Measurements from ENCODE around the gene CPNE9.

The CPNE9 gene

GRCh38 chr3:9716801-9717555, 13.3 kb downstream of the CPNE9 start:
- DNase-seq (ENCODE audit: low spot score) = no peak

- DNase-seq (ENCODE audit: low spot score) = no peak
Observed at GRCh38 chr3:9717563-9717962, 13.9 kb downstream of the CPNE9 start.

- DNase-seq (ENCODE audit: low spot score) = no peak
Observed at GRCh38 chr3:9718118-9718517, 14.5 kb downstream of the CPNE9 start.

GRCh38 chr3:9721015-9721699, 17.5 kb downstream of the CPNE9 start:
- DNase-seq (ENCODE audit: low spot score) = no peak

- DNase-seq (ENCODE audit: low spot score) = no peak
Observed at GRCh38 chr3:9721700-9722060, 18.0 kb downstream of the CPNE9 start.

- no peak for DNase-seq (ENCODE audit: low spot score)
Observed at GRCh38 chr3:9725775-9726515, 22.3 kb downstream of the CPNE9 start.

- peak; percentile 56 for DNase-seq (ENCODE audit: low spot score)
Observed at GRCh38 chr3:9727041-9727595, 23.5 kb downstream of the CPNE9 start.

GRCh38 chr3:9727743-9728142, 24.1 kb downstream of the CPNE9 start:
- DNase-seq (ENCODE audit: low spot score) = peak; percentile 69

- DNase-seq (ENCODE audit: low spot score) = no peak
Observed at GRCh38 chr3:9729419-9729818, 25.8 kb downstream of the CPNE9 start.

- no peak for DNase-seq (ENCODE audit: low spot score)
Observed at GRCh38 chr3:9730657-9731205, 27.1 kb downstream of the CPNE9 start.

- DNase-seq (ENCODE audit: low spot score) = peak; percentile 97
Observed at GRCh38 chr3:9731206-9732079, 27.8 kb downstream of the CPNE9 start, which contains the start of gene BRPF1. Gene BRPF1, plus strand, starts transcription at chr3:9731735. Its CDS starts 2,406 bp downstream, at chr3:9734141.

- DNase-seq (ENCODE audit: low spot score) = no peak
Observed at GRCh38 chr3:9732080-9732739, 28.6 kb downstream of the CPNE9 start.

- peak; percentile 69 for DNase-seq (ENCODE audit: low spot score)
Observed at GRCh38 chr3:9732740-9733115, 29.1 kb downstream of the CPNE9 start.

GRCh38 chr3:9736831-9737230, 33.2 kb downstream of the CPNE9 start:
- DNase-seq (ENCODE audit: low spot score) = no peak

- no peak for DNase-seq (ENCODE audit: low spot score)
Observed at GRCh38 chr3:9739181-9739580, 35.5 kb downstream of the CPNE9 start.

GRCh38 chr3:9742560-9742959, 38.9 kb downstream of the CPNE9 start:
- no peak for DNase-seq (ENCODE audit: low spot score)

GRCh38 chr3:9743548-9743947, 39.9 kb downstream of the CPNE9 start:
- no peak for DNase-seq (ENCODE audit: low spot score)

GRCh38 chr3:9744162-9744561, 40.5 kb downstream of the CPNE9 start:
- DNase-seq (ENCODE audit: low spot score) = no peak

GRCh38 chr3:9745521-9745920, 41.9 kb downstream of the CPNE9 start:
- DNase-seq (ENCODE audit: low spot score) = no peak

GRCh38 chr3:9746330-9746729, 42.7 kb downstream of the CPNE9 start:
- DNase-seq (ENCODE audit: low spot score) = no peak

GRCh38 chr3:9747267-9747666, 43.6 kb downstream of the CPNE9 start:
- no peak for DNase-seq (ENCODE audit: low spot score)
